Subcutaneous adipose tissue (tissue), 4 donors: ENCODE data around the gene LRIF1. TPM values are rescaled to one million over a fixed set of nuclear protein-coding genes. Genes with fewer than 3 reads are reported as not detected.

Experiments used
- CTCF ChIP-seq: fragments of 450-650 bp; IDR thresholded peaks from one replicate; pipeline ENCODE4 v1.5.1; 2016; ENCODE audit warnings: low read depth, mild to moderate bottlenecking, control low read depth, antibody characterized with exemption, moderate library complexity
- total RNA-seq, 4 donors: library from RNA; depleted of rRNA; stranded (reverse); fragments of >200 nt; gene quantifications; one replicate each; pipeline ENCODE4 v1.1.0, GENCODE V29; 2016

Gene LRIF1
- total RNA-seq, 4 donors from 2014 or later, result 6.2 to 14.2 (median 12.9) TPM

GRCh38 chr1:110957798-110958197 is 5.9 kb downstream of the LRIF1 start:
- TF ChIP-seq CTCF, result no peak

- TF ChIP-seq CTCF, result no peak
Measured at GRCh38 chr1:110956586-110956985, 7.1 kb downstream of the LRIF1 start.

- TF ChIP-seq CTCF, result no peak
Measured at GRCh38 chr1:110953031-110953430, 10.7 kb downstream of the LRIF1 start.

- TF ChIP-seq CTCF, result no peak
Measured at GRCh38 chr1:110952031-110952430, 11.7 kb downstream of the LRIF1 start.

- no peak for TF ChIP-seq CTCF
Measured at GRCh38 chr1:110951161-110951560, 12.6 kb downstream of the LRIF1 start.

GRCh38 chr1:110948038-110948810 is 15.5 kb downstream of the LRIF1 start:
- no peak for TF ChIP-seq CTCF

GRCh38 chr1:110945626-110946025 is 18.1 kb downstream of the LRIF1 start:
- no peak for TF ChIP-seq CTCF
